GM12875 (cell line): ENCODE measurements around the gene TF.

Experiments used
- H3K4me3 ChIP-seq: one replicate; pipeline ENCODE4 v1.5.1; 2011; ENCODE audit warnings: low read depth, low read length, control low read depth
- TF ChIP-seq, protein P1 (sequence below): IDR thresholded peaks from 2 replicates; pipeline ENCODE4 v1.5.1; 2011; ENCODE audit warnings: low read depth, mild to moderate bottlenecking, control low read depth, inconsistent platforms, low read length, moderate library complexity, borderline replicate concordance; ENCODE audit not compliant: insufficient read depth

Gene TF

DNA sequence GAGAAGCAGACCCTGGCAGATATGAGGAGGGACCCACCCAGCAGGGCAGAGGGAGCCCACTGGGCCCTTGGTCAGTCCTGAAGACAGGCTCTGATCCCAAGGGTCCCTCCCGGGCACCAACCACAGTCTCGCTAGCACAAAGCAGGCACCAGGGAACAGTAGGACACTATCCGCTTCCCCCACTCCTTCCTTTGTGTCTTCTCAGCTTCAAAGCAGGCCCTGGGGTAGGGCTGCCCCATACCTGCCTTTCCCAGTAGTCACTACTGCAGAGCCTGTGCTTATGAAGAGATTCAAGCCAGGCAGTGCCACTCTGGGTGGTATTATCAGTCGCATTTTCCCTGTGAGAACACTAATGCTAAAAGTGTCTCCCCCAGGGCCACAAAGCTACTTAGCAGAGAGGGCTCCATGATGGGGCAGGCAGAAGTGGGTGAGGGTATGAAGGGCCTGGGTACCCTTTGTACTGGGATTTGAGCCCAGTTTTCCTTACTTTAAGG is 92.2 kb downstream of the TF start:
- TF ChIP-seq, protein P1, sequence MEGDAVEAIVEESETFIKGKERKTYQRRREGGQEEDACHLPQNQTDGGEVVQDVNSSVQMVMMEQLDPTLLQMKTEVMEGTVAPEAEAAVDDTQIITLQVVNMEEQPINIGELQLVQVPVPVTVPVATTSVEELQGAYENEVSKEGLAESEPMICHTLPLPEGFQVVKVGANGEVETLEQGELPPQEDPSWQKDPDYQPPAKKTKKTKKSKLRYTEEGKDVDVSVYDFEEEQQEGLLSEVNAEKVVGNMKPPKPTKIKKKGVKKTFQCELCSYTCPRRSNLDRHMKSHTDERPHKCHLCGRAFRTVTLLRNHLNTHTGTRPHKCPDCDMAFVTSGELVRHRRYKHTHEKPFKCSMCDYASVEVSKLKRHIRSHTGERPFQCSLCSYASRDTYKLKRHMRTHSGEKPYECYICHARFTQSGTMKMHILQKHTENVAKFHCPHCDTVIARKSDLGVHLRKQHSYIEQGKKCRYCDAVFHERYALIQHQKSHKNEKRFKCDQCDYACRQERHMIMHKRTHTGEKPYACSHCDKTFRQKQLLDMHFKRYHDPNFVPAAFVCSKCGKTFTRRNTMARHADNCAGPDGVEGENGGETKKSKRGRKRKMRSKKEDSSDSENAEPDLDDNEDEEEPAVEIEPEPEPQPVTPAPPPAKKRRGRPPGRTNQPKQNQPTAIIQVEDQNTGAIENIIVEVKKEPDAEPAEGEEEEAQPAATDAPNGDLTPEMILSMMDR, result no peak
- H3K4me3 ChIP-seq, result no peak overlapping the region

DNA sequence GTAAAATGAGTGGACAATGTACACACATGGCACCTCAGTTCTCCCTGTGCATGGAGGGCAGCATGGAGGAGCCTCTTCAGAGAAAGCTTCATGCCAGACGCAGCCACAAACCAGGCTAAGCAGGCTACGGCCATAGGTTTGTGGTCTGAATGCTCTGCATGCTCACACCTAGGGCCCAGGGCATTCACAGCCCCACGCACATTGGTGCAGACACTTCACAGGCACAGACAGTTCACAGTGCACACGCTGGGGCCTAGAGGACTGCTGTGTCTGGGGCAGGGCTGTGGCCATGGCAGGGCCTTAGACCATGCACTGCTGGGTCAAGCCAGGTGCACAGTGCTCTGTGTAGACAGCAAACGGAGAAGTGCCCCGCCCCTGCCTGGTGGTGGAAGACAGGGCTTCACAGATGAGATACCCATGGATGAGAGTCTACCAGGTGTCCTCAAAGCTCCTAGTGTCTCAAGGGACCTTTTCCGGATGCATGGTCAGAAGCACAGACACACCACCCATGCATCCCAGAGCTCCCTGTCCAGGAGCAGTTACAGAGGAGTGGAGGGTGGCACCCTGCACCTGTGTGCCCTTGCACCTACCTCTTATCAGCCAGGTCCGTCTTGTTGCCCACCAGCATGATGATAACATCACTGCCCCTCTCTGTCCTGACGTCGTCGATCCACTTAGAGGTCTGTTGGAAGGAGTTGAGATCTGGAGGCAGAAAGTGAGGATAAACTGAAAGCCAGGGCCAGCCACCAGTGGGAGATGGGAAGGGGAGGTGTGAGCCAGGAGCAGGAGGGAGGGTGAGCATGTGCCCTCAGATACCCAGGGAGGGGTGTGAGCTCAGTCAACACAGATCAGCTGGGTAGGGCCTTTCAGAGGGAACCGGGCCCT is 93.0 kb downstream of the TF start:
- TF ChIP-seq, protein P1, result no peak
- H3K4me3 ChIP-seq, result no peak overlapping the region

DNA sequence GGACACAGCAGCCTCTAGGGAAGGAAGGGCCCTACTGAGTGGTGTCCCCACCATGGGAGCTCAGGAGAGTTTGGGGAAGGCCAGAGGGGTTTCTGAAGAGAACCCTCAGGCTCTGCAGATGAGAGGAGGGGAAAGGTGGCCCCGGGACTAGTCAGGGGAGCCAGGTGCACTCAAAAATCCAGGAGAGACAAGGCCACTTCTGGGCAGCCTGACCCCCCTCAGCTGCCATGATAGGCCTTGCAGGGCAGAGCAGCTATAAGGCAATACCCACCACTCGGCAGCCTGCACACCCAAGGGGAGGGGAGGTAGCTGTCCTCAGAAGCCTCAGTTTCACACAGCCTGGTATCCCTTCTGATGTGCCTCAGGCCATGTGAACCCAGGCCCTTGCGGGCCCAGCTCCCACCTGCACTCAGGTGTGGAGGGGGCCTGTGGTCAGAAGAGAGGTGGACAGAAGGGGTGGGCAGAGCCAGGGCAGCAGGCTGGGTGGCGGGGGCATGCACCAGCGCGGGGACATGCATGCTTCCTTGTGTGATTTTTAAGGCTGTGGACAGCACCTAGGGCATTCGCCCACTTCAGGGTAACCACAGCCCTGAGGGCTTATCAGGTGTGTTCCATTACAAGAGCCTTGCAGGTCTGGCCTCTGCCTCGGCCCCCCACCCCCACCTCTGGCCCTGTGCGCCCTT is 94.0 kb downstream of the TF start:
- TF ChIP-seq, protein P1, result no peak
- H3K4me3 ChIP-seq, result no peak overlapping the region

DNA sequence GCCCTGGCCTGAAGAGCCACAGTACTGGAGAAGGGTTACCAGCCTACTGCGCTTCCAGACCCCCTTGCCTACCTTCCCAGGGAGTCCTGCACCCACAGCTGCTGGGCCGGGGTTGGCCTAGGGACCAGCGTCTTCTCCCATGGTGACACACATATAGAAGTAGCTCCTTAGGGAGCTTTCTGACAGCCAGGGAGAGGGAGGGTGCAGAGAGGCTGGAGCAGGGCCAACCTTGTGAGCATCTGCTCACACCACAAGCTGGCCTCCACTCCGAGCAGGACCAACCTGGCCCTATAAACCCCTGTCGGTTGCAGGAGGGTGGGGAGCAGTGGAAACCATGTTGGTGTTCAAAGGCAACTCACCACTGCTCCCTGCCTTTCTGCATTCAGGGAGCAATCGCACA is 94.6 kb downstream of the TF start:
- TF ChIP-seq, protein P1, result no peak
- H3K4me3 ChIP-seq, result no peak overlapping the region

DNA sequence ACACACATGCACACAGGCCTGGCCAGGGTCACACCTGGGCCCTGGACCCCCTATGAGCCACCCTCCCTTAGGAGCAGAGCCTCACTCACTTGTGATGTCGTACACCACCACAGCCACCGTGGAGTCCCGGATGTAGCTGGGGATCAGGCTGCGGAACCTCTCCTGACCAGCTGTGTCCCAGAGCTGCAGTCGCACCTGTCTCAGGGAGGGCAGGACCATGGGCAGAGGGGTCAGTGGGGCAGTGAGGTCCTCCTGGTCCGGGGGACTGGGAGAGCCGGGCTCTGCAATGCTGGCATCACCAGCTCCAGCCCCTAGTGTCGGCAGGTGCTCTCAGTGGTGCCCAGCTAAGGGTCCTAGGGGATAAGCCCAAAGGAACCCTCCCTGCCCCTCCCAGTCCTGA is 95.0 kb downstream of the TF start:
- TF ChIP-seq, protein P1, result no peak
- no peak overlapping the region for H3K4me3 ChIP-seq

DNA sequence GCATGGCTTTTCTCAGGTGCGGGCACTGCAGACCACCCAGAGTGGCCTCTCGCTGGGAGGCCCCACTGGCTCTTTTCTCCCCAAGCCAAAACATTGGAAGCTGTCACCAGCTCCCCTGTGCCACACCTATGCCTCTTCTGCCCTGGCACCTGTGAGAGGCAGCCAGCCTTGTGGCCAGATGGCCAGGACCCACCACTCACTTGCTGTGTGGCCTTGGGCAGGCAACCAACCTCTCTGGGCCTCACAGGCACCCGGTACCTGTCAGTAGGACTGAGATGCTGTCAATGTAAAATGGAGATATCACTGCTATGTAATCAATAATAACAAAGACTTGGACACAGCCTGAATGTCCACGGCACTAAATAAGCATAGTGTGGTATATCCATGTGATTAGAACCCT is 96.0 kb downstream of the TF start:
- TF ChIP-seq, protein P1, result no peak
- no peak overlapping the region for H3K4me3 ChIP-seq

DNA sequence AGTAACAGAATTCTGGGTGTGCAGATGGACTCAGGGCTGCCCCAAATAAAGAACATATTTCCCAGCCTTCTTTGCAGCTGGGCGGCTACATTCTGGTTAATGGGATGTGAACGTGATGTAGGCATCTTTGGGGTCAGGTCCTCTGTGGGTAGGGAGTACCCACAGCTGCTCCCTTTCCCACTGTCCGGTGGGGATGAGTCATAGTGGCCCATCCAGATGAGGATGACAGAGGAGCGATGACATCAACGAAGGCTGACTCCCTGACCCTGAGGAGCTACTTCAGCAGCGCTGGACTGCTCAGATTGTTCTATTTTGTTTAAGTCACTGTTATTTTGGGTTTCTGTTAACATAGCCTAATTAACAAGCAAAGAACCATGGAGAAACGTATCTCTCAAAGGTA is 97.4 kb downstream of the TF start:
- TF ChIP-seq, protein P1, result no peak
- no peak overlapping the region for H3K4me3 ChIP-seq
